SU-DHL-6 (cell line): ENCODE measurements around the gene PRKN.

ENCODE experiments used
- H2AFZ ChIP-seq: fragments of 200-600 bp; sonication (generic); 2 replicates; pipeline ENCODE4 v1.6.1; 2014; ENCODE audit warnings: low read depth, mild to moderate bottlenecking, moderate library complexity, mixed read lengths, antibody characterized with exemption, low read length; ENCODE audit not compliant: severe bottlenecking
- H3F3A ChIP-seq: fragments of 200-600 bp; shearing (Covaris generic); 2 replicates; pipeline ENCODE4 v1.6.0; 2016; ENCODE audit warnings: antibody characterized with exemption, mild to moderate bottlenecking; ENCODE audit not compliant: insufficient read depth
- H3K27ac ChIP-seq: fragments of 200-600 bp; sonication (generic); 2 replicates; pipeline ENCODE4 v1.5.1; 2016; ENCODE audit warnings: low read depth, mild to moderate bottlenecking, low read length, moderate library complexity, mixed read lengths
- H3K27me3 ChIP-seq: fragments of 200-600 bp; sonication (generic), shearing (Covaris generic); 2 replicates; pipeline ENCODE4 v1.6.0; 2014; ENCODE audit warnings: mild to moderate bottlenecking, low read length
- H3K36me3 ChIP-seq: fragments of 200-600 bp; sonication (generic); 2 replicates; pipeline ENCODE4 v1.6.1; 2014; ENCODE audit warnings: mild to moderate bottlenecking, low read length, mixed read lengths
- H3K4me2 ChIP-seq: fragments of 300-600, 200-600 bp; shearing (Covaris generic), sonication (generic); 2 replicates; pipeline ENCODE4 v1.6.0; 2014; ENCODE audit warnings: low read length, low read depth, mild to moderate bottlenecking; ENCODE audit not compliant: poor library complexity, severe bottlenecking
- H3K4me3 ChIP-seq: fragments of 200-600 bp; sonication (generic); 2 replicates; pipeline ENCODE4 v1.5.1; 2014; ENCODE audit warnings: antibody characterized with exemption, low read length, mild to moderate bottlenecking, mixed read lengths; ENCODE audit not compliant: insufficient read depth, poor library complexity, severe bottlenecking
- H3K79me2 ChIP-seq: fragments of 200-600 bp; sonication (generic); 2 replicates; pipeline ENCODE4 v1.6.1; 2014; ENCODE audit warnings: mild to moderate bottlenecking, low read length, moderate library complexity; ENCODE audit not compliant: insufficient read depth
- H3K9ac ChIP-seq: fragments of 200-600 bp; sonication (generic); 2 replicates; pipeline ENCODE4 v1.7.0; 2014; ENCODE audit warnings: mild to moderate bottlenecking, low read length
- H3K9me2 ChIP-seq: fragments of 200-600 bp; sonication (generic); replicated peaks from 2 replicates; pipeline ENCODE4 v1.6.1; 2014; ENCODE audit warnings: low read length; ENCODE audit not compliant: insufficient read depth
- H3K9me3 ChIP-seq: fragments of 200-600 bp; sonication (generic); 2 replicates; pipeline ENCODE4 v1.6.1; 2014; ENCODE audit warnings: low read length, mixed read lengths; ENCODE audit not compliant: insufficient read depth
- H4K20me1 ChIP-seq: fragments of 200-600 bp; sonication (generic); 2 replicates; pipeline ENCODE4 v1.6.1; 2014; ENCODE audit warnings: low read depth, mild to moderate bottlenecking, antibody characterized with exemption, low read length, moderate library complexity, mixed read lengths
- CTCF ChIP-seq: fragments of 200-600 bp; sonication (generic); IDR thresholded peaks from one replicate; pipeline ENCODE4 v1.5.1; 2017; ENCODE audit warnings: antibody characterized with exemption, mild to moderate bottlenecking, low read length, moderate library complexity; ENCODE audit not compliant: insufficient read depth, poor library complexity, severe bottlenecking
- EZH2phosphoT487 ChIP-seq: fragments of 200-600 bp; sonication (generic), shearing (Covaris generic); conservative IDR thresholded peaks from 2 replicates; pipeline ENCODE4 v1.6.1; 2018; ENCODE audit warnings: mild to moderate bottlenecking, antibody characterized with exemption, low read length, moderate library complexity, mixed read lengths

Gene PRKN

GRCh38 chr6:162262466-162263196 lies 464.9 kb downstream of the PRKN start:
- TF ChIP-seq CTCF: no peak
- no peak for TF ChIP-seq EZH2phosphoT487
- no peak overlapping the region for H3K27ac ChIP-seq
- H2AFZ ChIP-seq: no peak overlapping the region
- no peaks in the 10 kb centered on the region for H3K36me3 ChIP-seq
- H3K9ac ChIP-seq: no peak overlapping the region
- no peaks in the 10 kb centered on the region for H3K9me3 ChIP-seq
- H3K79me2 ChIP-seq: no peaks in the 10 kb centered on the region
- H3K4me3 ChIP-seq: no peak overlapping the region
- H3F3A ChIP-seq: no peaks in the 10 kb centered on the region
- no peaks in the 10 kb centered on the region for H4K20me1 ChIP-seq
- no peak overlapping the region for H3K4me2 ChIP-seq
- H3K9me2 ChIP-seq: no peaks in the 10 kb centered on the region
- H3K27me3 ChIP-seq: no peaks in the 10 kb centered on the region

- Histone ChIP-seq H3K79me2 (no peaks in the 10 kb centered on the region), H3K9ac (no peak overlapping the region), H3K27ac (no peak overlapping the region), H3K27me3 (no peaks in the 10 kb centered on the region), H3K9me2 (no peaks in the 10 kb centered on the region), H3K36me3 (no peaks in the 10 kb centered on the region), H3K9me3 (no peaks in the 10 kb centered on the region), H3K4me3 (no peak overlapping the region), H4K20me1 (no peaks in the 10 kb centered on the region), H3K4me2 (no peak overlapping the region), H2AFZ (no peak overlapping the region), H3F3A (no peaks in the 10 kb centered on the region)
- TF ChIP-seq CTCF (no peak), EZH2phosphoT487 (no peak)
Observed at GRCh38 chr6:162261598-162261997, 466.0 kb downstream of the PRKN start.

- TF ChIP-seq EZH2phosphoT487: no peak
- TF ChIP-seq CTCF: no peak
- no peaks in the 10 kb centered on the region for H3K79me2 ChIP-seq
- H3K9ac ChIP-seq: no peak overlapping the region
- H3K4me2 ChIP-seq: no peak overlapping the region
- no peaks in the 10 kb centered on the region for H3K36me3 ChIP-seq
- H3K27me3 ChIP-seq: no peaks in the 10 kb centered on the region
- H3K9me3 ChIP-seq: no peaks in the 10 kb centered on the region
- H3K27ac ChIP-seq: no peak overlapping the region
- H3F3A ChIP-seq: no peaks in the 10 kb centered on the region
- no peaks in the 10 kb centered on the region for H4K20me1 ChIP-seq
- no peak overlapping the region for H2AFZ ChIP-seq
- H3K9me2 ChIP-seq: no peaks in the 10 kb centered on the region
- H3K4me3 ChIP-seq: no peak overlapping the region
Observed at GRCh38 chr6:162260027-162260426, 467.5 kb downstream of the PRKN start.
